ENCODE measurements around the gene ZNF189.
A peak's percentile ranks its signal among the peaks of the same experiment; 100 is the strongest.

Gene ZNF189

DNA sequence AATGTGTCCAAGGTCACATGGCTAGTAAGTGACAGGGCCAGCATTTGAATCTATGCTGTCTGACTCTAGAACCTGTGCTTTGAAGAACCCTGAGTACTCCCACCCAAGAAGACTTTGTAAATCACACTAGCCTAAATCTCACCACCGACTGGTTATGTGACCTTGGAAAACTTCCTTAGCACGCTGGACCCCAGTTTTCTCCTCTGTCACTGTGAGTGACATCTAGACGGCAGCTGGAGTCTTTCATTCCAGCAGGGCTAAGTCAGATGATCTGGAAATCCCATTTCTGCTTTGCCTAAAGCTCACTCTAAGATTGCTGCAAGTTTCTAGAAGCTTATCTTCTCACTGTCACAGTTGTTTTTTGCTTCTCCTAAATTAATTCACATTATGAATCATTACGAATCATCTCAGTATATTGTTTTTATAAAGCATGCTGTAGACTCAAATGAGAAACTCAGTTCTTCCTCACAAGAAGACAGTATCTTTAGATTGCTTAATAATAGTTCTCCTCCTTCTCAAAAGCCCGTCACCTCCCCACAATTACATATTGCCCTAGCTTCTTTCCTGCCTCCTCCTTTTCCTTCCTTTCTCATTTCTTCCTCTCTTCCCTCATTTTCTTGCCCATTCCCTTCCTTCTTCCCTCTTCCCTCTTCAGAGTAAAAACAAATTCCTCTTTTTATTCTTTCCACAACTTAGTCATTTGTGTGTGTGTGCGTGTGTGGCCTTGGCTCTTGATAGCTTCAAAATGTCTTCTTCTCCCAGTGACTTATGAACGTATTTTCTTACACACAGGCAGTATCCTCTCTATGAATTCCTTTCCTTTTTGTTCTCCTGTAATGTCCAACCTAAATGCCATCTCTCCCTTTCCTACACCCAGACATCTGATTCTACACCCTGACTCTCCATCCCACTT lies 20.1 kb downstream of the ZNF189 start:
- no peak for DNase-seq

DNA sequence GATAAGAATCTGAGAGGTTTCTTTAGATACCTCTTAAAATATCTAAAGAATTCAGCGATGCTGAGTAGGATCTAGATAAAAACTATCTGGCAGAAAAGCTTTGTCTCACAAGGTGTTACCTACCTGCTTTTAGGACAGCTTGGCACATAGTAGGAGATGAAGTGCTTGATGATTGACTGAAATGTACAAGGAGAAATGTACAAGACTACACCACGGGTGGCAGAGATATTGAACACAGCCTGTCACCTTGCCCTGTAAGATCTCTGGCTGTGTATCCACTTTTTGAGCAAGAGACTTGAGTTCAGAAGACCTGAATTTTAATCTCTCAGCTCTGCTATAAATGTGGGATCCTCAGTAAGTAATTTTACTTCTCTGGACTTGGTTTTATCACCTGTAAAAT lies 21.2 kb downstream of the ZNF189 start:
- no peak for DNase-seq

DNA sequence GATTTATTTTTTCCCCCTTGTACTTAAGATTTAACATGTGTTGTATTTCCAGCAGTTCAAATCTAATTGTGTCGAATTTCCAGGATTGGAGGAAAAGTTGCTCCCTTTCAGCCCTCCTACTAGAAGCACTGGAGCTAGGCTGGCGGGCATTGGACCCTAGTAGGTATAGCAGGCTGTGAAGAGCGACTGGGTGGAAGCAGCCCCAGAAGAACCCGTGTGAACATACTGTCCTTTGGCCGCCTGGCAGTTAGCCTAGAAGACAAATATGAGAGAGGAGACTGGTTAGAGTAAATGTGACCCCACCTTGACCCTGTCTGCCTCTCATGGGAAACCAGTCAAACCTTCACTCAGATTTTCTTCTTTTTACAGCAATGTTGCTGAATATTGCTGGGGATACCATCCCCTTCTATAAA lies 23.0 kb downstream of the ZNF189 start:
- no peak for DNase-seq

DNA sequence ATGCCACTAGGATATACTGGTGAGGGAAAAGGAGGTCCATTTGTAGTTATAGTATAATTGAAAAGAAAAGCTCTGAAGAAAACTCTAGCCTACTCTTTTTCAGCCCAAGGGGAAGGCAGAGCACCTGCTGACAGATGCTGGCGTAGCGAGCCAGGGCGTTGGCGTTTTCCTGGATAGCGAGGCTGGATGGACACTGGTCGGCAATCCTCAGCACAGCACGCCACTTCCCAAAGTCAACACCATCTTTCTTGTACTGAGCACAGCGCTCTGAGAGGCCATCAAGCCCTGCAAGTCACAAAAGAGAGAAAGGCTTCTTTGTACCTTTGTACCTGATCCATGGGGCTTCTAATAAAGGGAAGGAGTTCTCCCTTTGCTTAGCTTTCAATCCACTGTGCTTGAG lies 28.7 kb downstream of the ZNF189 start:
- DNase-seq, result no peak

DNA sequence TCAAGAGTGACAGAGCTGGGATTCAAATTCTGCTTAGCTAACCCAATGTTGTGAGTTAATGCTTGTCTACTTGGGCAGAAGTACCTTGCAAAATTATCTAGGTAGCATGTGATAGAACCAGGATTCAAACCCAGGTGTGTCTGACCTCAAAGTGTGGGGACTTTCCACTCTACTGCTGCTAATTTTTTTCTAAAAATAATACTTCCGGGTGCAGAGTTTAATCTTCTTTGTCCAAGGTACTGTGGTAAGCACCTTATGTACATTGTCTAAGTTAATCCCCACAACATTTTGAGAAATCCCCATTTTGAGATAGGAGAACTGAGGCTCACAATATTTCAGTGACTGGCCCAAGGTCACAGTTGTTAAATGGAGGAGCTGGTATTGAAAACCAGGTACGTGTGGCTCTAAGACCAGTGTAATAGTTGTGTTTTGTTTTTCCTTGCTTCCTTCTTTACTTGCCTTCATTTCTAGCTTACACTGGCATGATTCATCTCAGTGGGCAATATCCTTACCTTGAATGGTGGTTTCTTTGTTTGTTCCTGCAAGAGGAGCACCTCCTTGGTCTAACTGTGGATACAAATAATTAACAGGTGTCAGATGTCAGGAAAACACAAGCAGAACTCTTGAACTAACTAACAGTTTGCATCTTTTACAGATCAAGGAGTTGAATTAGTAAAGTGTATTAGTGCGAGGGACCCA lies 29.5 kb downstream of the ZNF189 start:
- DNase-seq, result no peak

DNA sequence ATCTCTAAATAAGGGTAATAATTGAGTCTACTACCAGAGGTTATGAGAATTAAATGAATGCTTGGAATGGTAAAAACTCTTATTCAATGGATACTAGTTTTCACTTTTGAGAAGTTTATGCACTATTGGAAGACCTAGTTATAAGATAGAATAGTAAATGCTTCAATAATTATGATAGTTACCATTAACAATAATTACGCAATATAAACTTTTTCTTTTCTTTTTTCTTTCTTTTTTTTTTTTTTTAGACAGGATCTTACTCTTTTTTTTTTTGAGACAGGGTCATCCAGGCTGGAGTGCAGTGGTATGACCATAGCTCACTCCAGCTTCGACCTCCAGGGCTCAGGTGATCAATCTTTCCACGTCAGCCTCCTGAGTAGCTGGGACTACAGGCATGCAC lies 30.3 kb downstream of the ZNF189 start:
- no peak for DNase-seq

DNA sequence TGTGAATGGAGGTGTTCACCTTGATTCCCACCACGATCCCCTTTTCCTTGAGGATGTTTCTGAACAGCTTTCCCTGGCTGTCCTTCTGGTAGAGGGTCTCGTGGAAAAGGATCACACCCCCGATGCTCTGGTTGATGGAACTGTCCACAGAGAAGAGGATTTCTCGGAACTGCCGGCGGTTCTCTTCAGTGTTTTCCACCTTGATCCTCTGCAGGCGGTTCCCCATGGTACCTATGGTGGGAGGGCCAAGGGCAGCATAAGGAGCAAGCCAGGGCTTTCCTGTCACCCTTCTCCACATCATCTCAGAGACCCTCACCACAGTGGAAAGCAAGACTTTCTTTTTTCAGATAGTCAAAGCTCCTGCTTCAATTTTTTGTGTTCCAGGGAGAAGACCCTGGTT lies 31.1 kb downstream of the ZNF189 start:
- no peak for DNase-seq

DNA sequence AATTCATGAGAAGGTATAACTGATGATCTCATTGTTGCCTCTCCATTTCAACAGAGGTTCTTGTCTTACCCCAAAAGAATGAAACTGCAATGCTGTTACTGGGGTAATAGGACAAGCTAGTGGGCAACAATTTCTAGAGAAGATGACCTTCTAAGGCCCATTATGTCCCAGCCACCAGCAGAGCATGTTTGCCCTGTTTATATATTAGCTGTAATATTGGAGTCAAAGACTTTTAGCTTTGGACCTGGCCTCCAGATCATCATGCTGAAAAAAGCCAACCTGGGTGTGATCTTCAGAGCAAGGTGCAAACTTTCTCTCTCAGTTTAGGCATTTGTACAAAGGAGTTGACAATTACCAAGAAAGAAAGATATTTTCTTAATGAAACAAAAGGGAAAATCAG lies 33.5 kb downstream of the ZNF189 start:
- no peak for DNase-seq

DNA sequence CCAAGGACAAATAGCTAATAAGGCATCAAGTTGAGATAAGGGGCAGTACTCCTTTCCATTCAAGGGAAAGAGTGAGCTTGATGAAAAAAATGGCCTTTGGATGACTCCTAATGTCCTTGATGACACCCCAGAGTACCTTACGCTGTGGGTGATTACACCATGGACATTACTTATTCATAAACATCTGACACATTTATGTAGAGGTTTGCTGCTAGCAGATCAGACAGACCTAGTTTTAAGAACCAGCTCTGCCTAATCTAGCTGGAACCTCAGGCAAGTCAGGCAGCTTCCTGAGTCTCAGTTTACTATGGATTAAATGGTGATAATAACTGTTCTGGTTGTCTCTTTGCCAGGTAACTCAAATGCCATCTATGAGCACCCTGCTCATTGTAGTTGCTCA lies 34.1 kb downstream of the ZNF189 start:
- no peak for DNase-seq

DNA sequence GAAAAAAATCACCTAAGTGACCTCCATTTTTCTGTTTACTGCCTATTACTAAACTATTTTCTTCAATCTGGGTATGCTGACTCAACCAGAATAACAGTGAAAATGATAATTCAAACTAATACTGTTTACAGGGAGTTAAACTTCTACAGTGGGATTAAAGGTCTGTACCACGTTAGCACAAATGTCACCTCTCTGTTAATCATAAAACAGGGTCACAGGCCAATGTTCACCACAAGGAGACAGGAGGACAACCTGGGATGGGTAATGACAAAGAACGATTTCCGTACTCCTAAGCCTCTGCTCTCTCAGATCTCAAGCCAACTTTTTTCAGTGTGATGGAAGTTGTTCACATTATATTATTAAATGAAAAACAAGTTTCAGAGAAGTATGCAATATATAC lies 34.6 kb downstream of the ZNF189 start:
- DNase-seq, result no peak

DNA sequence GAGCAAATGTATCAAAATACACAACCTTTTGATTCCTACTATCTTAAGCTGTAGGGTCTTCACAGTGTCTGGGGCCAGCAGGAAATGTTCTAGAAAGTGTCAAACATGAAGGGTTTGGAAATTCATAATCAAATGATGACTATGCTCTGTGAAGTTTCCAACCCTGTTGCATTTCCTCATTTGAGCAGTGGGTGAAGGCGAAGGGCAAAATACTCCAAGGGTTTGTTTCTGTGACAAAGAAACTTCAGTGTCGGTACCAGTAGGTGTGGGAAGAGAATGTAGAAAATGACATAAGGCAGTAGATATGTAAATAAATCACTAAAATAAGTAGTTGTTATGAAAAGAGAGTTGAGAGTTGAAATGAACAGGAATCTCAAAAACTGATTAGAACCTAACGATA lies 36.3 kb downstream of the ZNF189 start:
- DNase-seq, result no peak

DNA sequence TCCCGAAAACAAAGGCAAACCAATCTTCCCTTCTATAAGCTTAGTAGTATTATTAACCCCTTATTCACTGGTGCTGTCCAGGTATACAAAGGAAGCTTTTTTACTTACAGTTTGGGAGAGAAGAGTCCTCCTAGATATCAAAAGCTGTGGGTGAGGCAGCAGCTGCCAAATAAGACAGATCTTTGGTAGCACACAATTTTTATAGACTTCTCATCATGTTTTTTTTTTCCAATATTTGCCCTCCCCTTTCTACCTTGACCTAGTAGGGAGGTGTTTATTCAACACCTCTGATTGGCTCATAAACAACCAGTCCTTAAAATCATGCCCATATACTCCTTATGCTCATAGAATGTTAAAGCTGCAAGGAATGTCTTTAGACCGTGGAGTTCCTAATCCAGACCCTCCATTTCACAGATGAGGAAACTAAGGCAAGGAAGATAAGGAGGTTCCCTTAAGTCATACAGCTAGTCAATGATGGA lies 37.0 kb downstream of the ZNF189 start, which contains the start of gene ALDOB:
Gene ALDOB (minus strand): TSS at position 174 of the 479 bp plus-strand sequence. CDS start 4,887 bp downstream, outside the sequence.
- no peak for DNase-seq

DNA sequence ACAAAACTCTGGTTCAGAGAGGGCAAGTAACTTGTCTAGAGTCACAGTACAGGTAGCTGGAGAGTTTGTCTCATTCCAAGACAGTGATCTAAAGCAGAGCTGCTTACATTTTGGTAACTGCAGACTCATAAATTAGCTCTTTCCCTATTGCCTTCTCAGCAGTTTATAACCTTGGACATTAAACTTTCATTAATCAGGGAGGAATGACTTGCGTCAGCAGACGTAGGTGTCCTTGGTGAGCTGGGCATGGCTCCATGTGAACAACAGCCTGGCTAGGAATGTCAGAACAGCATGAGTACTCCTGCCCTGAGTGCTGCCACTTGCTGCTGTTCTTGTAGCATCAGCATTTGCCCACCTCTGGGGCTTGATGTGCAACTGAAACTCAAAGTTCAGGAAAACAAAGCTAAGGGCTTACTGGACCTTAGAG lies 39.2 kb downstream of the ZNF189 start:
- no peak for DNase-seq

DNA sequence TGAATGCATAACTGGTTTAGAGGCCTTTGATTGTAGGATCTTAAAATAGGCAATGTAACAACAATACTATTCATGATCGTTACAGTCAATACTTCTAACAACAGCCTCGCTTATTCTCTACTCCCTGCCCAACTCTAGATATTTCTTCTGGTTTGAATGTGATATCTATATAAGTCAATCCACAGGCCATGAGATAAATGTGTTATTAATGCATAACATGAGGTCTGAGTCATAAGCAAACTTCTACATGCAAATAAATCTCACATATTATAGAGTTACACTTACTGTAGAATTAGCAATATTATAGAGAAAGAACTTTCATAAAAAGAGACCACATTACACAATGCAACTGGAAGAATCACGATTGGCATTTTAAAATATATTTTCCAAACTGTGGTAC lies 39.9 kb downstream of the ZNF189 start:
- no peak for DNase-seq

DNA sequence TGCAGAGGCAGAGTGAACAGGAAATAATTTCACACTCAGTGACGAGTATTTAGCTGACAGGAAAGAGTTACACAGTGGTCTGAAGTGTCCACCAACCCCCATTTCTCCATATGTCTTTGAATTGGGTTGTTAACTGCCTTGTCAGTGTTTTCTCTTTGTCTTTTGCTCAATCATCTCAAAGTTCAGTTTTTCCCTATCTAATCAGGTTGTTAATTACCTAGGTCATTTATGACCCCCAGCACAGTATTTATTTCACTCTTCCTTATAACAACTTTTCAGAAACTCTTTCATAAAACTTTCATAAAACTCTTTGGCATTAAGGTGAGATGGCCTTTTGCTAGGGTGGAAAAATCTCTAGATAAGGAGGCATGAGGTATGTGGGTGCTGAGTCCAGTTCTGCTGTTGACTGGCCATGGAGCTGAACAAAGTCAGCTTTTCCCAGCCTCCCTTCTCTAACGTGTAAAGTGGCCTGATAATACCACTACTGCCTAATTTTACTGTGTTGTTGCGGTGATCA lies 42.1 kb downstream of the ZNF189 start:
- DNase-seq, result no peak

DNA sequence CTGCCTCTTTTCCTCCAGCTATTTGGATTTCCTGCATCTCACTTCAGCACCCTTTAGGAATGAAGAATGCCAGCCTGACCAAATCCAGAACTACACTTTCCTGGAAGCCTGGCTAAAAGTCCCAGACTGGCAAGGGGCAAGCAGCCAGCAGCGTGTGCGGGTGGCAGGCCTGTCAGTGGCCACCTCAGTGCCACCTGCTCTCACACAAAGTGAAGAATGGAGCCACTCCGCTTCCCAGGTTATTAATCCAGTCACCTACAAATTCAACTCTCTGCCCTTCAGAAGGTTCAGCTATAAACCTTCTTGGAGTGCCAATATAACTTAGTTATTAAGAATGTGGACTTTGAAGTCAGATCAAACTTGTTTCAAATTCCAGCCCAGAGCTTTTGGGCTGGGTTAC lies 43.7 kb downstream of the ZNF189 start:
- no peak for DNase-seq

DNA sequence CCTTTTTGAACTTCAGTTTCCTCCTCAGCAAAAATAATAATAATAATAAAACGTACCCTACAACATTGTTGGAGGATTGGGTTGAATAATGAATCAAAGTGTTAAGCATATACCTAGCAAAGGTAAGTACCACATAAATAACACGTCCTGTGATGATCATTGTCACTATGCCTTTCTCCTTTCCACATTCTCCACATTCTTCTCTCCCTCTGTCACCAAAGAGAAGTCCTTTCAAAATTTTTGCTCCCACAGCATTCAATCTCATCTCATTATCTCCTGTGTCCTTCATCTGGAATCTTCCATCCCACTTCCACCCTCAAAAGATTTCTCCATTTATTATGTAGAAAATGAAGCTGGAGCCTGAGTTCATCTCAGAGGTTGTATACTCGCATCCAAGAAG lies 44.1 kb downstream of the ZNF189 start:
- DNase-seq, result no peak

DNA sequence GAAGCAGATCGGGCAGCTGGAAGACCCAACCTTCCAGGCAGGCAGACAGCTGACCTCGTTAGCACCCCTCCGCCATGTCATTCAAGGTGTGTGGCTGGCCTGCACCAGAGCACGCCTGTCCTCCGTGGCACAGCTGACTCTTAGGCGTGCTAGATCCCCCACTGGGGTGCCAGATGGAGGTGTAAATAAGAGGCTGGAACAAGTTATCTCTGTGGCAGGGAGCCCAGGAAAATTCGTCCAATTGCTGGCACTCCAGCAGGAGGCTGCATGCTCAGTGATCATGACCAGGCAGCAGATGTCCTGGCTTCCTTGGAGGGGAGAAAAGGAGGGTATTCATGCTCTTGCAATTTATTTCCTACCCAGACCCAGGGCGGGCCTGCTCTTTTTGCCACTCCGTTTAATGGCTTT lies 44.7 kb downstream of the ZNF189 start:
- DNase-seq, result no peak

DNA sequence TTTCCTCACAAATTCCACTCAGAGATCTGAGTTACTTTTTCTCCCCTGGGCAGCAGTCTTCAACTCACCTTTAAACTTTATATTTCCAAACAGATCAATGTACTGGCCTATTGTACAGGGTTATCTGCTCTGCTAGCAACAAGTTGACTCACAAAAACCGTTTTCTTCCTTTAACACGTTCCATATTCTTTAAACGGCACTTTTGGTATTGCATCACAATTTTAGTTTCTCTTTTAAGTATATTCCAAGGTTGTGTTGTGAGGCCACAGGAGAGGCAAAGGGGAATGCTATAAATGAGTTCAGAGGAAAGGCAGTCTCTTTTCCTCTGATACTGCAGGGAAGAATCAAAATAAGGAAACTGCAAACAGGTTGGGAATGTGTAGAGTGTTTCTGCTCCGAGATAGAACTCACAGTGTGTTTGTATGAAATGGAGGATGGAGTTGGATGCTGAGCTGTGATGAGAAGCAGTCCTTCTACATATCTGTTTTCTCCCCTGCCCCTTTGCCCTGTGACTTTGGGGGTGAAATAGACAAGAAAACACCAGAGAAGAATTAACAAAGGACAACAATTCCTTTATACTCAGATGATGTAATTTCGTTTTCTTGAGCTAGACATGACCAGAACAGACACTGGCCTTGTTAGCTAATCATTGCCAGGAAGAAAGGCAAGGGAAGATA lies 46.8 kb downstream of the ZNF189 start:
- DNase-seq, result no peak

DNA sequence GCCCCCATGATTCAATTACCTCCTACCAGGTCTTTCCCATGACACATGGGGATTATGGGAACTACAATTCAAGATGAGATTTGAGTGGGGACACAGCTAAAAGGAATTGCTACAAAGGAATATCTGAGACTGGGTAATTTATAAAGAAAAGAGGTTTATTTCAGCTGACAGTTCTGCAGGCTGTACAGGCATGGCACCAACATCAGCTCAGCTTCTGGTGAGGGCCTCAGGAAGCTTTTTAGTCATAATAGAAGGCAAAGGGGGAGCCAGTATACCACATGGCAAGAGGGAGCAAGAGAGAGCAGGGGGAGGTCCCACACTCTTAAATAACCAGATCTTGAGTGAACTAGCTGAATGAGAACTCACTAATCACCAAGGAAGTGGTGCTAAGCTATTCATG lies 48.1 kb downstream of the ZNF189 start:
- no peak for DNase-seq

DNA sequence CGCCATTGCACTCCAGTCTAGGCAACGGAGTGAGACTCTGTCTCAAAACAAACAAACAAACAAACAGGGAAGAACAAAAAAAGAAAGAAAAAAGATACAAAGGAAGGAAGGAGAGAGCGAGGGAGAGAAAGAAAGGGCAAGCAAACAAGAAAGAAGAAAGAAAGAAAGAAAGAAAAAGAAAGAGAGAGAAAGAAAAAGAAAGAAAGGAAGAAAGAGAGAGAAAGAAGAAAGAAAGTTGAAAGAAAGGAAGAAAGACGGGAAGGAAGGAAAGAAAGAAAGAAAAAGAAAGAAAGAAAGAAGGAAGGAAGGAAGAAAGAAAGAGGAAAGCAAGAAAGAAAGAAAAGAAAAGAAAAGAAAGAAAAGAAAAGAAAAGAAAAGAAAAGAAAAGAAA lies 50.0 kb downstream of the ZNF189 start:
- DNase-seq, result no peak

DNA sequence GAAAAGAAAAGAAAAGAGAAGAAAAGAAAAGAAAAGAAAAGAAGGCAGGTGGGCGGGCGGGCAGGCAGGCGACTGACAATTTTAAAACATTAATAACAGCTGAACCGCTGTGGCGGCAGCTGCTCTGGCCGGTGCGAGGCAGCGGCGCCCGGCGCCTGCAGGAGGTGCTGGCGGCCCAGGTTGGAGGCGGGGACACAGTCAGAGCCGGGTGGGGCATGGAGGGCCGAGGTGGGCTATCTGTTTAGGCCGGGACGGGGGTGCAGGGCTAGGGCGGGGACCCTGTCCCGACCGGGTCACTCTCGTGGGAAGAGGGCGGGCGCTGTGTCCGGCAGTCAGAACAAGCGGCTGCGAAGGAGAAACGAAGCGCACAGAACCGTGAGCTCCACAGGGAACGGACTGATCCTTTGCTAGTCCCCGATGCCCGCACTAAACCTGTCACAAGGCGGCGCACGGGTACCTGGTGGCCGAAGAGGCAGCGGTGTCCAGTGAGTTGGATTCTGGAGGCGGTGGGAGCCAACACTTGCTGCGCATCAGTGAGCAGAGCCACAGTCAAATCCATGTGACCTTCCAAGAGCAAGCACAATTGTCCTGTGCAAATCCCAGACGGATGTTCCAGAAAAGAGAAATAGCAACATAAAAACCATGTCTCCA lies 50.5 kb downstream of the ZNF189 start:
- DNase-seq, result peak; percentile 82
